ENCODE data around the gene CST3.
A peak's percentile ranks its signal among the peaks of the same experiment; 100 is the strongest.
"Not testable (repeated sequence)": the region's sequence is repeated elsewhere in the genome, so short reads cannot be mapped to it uniquely, and the experiment has no call there.

The CST3 gene

DNA sequence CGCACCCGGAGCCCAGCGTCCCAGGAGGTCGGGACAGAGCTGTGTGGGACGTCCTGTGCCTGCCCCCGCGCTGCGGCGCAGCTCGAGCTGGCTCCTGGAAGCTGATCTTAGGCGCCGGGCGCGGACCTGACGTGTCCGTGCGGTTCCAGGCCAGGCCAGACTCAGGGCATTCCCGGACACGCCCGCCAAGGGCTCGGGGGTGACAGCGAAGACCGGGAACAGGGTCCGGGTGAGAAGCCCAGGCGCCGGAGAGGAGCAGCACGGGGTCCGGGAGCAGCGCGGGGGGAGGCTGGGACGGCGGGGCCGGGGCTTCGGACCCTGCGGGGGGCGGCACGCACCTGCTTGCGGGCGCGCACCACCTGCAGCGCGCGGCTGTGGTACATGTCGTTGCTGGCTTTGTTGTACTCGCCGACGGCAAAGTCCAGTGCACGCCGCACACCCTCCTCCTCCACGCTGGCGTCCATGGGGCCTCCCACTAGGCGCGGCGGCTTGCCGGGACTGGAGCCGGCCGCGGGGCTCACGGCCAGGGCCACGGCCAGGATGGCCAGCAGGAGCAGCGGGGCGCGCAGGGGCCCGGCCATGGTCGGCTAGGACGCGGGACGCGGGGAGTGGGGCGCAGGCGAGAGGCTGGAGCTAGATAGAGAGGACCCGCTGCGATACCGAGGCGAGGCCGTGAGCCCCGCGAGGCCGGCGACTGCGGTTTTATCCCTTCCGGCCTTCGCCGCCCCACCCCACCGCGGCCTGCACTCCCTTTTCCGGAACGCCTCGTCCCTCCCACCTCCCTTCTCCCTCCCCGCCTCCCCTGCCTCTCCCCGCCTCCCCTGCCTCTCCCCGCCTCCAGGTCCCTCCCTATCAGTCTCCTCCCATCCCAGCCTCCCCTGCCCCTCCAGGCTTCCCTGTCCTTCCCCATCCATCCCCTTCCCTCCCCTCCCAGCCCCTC is at the start of gene CST3:
Gene CST3, minus strand, starts transcription at position 674 of the 940 bp plus-strand sequence. Its CDS starts 93 bp downstream, at position 581.
- peak; percentile 56 to 65 for DNase-seq

- no peak for DNase-seq
These were observed 48.4 kb upstream of the CST3 start for GRCh38 chr20:23686046-23686750.

GRCh38 chr20:23685529-23685896 is 47.8 kb upstream of the CST3 start:
- not testable (repeated sequence) for DNase-seq

GRCh38 chr20:23684261-23684660 is 46.5 kb upstream of the CST3 start:
- DNase-seq = no peak

DNA sequence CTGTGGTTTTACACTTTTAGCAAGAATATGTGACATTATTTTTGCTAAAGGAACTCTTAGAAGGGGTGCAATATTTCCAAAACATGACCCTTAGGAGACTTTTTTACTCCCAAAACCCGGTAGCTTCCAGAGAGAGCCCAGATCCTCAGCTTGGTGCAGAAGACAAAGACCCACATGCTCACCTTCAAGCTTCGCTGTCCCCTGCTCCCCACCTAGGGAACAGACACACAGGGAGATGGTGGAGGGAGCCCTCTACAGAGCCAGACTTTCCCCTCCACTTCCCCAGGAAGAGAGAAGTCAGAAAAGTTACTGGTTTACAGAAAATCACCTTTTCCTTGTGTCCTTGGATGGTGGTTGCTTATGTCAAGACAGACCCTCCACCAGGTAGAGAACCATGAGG is 46.1 kb upstream of the CST3 start:
- DNase-seq = no peak

- DNase-seq = no peak
These were observed 45.5 kb upstream of the CST3 start for GRCh38 chr20:23683281-23683680.

GRCh38 chr20:23680146-23680545 is 42.4 kb upstream of the CST3 start:
- DNase-seq = no peak

DNA sequence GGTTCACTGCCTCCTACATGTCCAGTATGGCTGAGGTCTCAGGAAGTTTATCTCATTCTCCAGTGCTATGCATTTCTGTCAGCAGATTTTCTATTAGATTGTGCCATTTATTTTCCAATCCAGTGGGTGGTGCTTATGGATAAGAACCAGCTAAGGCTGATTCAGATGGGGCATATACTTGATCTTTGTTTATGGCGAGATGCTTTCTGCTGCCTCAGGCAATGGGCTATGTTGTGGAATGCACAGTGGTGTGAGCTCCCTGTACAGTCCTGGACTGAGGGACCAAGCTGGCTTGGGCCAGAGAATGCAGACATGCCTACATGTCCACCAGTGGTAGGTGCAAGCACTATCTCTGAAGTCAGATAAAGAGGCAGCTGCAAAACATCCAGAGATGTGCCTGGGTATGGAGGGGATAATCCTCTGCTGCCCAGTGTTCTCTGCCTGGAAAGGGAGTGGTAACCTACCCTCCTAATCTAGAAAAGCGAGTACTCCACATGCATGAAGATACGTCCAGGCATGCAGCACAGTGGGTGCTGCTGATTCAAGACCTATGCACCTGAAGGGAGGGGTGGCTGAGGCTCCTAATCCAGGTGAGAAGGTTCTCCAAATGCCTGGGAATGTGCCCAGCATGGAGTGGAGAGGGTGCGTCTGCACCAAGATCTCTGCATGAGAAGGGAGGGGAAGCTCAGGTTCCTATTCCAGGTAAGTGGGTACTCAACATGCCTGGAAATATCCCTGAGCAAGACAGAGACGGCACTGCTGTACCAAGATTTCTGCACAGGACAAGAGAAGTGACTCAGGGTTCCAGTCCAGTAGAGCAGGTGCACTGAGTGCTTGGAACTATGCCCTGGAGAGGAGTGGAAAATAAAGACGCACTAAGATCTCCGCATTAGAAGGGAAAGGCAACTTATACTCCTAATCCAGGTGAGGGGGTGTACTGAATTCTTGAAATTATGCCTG is 41.7 kb upstream of the CST3 start:
- no peak for DNase-seq

DNA sequence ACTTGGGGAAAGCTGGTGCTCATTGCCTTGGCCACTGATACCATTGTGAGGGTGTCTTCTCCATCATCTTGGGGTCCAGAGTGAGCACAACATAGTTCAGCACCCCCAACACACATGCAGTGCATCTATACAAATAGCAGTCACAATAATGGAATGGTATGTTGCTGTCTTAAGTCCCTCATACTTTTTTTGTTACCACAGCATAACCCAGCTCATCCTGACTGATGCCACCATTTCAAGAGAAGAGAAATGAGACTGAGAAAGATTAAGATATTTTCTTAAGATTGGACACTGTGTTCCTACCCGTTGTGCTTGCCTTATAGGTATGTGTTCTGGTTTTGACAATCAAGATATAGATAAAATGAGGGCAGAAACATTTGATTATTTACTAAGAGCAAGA is 35.5 kb upstream of the CST3 start:
- DNase-seq = no peak

DNA sequence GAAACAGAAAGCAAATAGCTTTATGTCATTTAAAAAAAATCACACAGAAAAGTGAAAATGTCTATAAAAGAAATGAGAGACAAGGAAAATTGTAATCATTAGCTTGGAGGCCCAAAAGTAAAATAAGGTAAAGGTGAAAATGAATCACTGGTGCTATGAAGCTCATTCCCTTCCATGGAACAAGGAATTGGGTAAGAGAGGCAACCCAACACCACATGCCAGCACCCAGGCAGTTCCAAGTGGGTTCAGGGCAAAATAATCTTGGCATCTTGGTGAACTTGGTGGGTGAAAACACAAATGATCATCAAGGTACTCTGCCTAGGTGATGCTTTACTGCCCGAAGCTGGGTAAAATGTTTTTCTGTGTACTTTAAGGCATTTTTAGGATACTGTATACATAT is 34.4 kb upstream of the CST3 start:
- no peak for DNase-seq

- DNase-seq = no peak
These were observed 33.7 kb upstream of the CST3 start for GRCh38 chr20:23671479-23671878.

DNA sequence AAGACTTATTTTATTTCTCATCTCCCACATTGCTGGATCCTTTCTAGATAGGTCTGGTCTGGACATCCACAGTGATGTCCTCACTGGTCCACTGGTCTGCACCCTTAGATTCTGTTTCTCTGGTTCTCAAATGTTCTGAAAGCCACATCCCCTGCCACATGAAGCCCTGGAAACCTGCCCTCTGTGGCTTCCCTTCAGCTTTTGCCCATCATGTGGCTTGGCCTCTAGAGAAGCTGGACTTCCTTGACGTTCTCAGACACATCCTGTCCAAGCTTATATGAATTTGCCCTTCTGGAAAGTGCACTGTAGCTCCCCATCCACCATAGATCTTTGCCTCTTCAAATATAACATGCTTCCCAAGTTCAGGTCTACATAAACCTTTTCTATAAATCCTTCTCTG is 32.6 kb upstream of the CST3 start:
- no peak for DNase-seq

- DNase-seq = no peak
These were observed 32.1 kb upstream of the CST3 start for GRCh38 chr20:23669866-23670265.

DNA sequence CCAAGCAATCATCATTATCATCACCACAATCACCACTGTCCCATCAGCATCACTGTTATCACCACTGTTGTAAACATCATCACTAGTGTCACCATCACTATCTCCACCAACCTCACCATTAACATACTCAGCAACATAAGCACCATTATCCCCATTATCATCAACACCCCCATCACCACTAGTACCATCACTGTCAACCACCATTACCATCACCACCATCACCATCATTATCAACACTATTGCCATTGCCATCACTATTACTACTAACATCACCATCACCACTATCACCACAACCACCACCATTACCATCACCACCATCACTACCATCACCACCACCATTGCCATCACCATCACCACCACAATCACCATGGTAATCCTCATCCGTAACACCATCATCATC is 31.6 kb upstream of the CST3 start:
- no peak for DNase-seq

DNA sequence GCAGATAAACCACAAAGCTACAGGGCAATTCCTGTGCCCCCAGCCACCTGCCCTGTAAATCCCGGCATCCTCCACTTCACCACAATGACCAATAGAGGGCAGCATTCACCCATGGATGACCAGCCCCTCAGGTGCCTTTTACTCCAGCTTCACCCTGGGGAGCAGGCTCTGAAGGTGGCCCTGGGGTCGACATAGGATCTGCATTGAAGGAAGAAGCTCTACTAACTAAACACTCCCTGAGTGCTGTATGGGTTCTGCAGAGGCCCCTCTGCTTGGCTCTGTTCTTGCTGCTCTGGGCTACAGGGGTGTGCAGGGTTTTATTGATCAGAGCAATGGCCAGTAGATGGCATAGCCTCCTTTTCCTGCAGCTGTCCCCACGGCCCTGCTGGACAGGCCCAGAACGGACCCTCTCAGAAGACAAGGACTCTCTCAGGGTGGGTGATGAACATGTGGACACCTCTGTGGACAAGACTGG is 30.8 kb upstream of the CST3 start:
- DNase-seq = peak in 1 of 2 donors; percentile 73

GRCh38 chr20:23667666-23668065 is 29.9 kb upstream of the CST3 start:
- DNase-seq = no peak

- no peak for DNase-seq
These were observed 28.9 kb upstream of the CST3 start for GRCh38 chr20:23666698-23667097.

DNA sequence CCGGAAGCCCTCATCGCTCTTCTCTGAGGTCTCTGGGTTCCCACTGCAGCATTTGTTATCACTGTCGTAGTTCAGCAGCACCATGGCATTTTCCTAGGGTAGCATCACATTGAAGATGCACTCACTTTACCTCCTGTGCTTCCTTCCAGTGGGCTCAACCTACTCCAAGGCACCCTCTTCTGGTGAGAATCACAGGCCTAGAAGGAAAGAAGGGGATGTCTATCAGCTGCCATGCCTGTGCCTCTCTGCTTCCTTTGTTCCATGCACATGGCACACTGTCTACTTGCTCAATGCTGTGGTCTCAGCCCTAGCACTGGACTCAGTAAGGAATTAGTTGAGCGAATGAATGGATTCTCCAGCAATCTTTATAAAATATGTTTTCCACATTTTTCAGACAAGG is 28.4 kb upstream of the CST3 start:
- DNase-seq = no peak

DNA sequence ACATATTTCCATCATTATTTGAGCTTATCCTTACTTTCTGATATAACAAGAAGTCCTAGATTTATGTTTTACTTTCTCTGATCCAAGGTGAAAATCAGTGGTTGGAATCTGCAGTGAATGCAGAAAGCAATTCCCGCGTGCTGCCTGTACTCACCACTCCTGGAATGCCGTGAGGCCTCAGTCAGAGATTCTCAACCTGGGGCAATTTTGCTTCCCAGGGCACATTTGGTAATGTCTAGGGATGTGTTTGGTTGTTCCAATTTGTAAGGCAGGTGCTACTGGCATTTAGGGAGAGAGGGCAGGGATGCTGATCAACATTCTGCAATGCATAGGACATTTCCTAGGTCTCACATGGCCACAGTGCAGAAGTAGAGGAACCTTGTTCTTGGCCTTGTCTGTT is 27.2 kb upstream of the CST3 start:
- DNase-seq = no peak

- DNase-seq = not testable (repeated sequence)
These were observed 26.3 kb upstream of the CST3 start for GRCh38 chr20:23664046-23664445.

DNA sequence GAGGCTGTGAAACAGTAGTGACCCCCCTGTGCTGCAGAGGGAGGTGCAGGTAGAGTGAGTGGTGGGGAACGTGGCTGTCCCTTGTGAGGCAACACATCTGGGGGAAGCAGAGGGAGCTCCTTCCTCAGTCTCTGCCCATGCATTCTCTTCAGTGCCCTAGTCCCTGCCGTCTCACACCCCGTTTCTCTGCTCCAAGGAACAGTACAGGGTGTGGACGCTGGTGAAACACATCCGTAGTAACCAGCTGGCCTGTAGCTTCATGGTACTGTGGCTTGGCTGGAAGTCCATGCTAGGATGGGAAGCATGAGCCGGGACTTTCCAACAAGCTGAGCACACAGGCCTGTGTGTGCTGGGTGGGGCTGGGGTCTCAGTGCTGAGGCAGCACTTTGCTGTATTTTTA is 25.4 kb upstream of the CST3 start:
- no peak for DNase-seq

DNA sequence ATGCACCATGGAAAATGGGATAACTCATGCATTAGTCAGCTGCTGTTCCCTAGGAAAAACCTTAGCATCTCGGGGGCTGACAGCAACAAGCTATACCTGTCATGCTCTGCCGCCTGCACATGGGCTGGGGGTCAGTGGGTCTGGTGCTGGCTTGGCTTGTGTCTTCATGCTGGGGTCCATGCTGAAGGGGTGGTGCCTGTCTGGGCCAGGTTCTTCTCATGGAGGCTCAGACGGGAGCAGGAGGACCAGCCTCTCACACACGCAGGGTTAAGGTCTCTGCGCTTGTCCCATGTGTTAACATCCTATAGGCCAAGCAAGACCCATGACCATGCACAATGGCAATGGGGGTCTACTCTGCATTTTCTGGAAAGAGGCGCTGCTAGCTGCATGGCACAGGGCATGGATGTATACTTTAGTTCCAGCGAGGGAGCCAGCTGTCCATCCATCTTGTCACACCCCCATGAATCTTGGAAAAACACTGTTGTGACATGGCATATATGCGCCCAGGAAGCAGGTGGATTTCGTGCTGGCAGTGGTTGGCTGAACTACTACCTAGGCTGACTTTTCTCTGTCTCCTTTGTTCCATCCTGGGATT is 24.6 kb upstream of the CST3 start:
- no peak for DNase-seq

Measured in inflammatory macrophage treated with lipopolysaccharide for 1 hour (primary cell).